ENCODE measurements around the gene NUDT3. TPM values are rescaled to one million over a fixed set of nuclear protein-coding genes. Genes with fewer than 3 reads are reported as not detected.

NUDT3 gene
- total and polyA plus RNA-seq, 9 of the 15 experiments (the other 6 are each of a cell fraction or from before 2014, with no cell fraction given) = 5.4 to 81.2 (median 56.4) TPM

DNA sequence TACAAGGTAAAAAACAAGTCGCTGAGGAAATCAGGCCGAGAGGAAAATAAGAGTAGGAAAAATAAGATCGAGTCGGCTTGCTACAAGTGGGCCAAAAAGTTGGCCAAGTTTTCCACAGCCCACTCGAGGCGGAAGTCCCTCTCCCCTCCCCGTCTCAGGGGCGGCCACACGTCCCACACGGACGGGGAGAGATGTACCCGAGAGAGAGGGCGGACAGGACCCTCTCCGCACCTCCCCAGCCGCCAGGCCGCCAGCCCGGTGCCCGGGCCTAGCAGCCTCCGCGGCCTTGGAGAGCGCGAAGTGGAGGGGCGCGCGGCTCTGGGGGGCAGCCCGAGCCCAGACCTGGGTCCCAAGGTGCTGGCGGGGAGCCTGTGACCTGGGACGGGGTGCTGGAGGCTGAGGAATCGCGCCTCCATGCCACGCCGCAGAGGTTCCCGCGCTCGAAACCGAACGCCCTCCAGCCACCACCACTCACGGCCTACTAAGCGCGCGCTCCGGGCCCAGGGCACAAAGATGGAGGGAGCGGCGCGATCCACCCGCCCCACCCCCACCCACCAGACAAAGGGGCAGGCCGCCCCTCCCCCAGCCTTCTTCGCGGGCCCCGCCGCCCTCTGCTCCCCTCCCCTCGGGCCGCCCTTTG, 157.7 kb downstream of the NUDT3 start (continued):
- TF ChIP-seq, protein P1, sequence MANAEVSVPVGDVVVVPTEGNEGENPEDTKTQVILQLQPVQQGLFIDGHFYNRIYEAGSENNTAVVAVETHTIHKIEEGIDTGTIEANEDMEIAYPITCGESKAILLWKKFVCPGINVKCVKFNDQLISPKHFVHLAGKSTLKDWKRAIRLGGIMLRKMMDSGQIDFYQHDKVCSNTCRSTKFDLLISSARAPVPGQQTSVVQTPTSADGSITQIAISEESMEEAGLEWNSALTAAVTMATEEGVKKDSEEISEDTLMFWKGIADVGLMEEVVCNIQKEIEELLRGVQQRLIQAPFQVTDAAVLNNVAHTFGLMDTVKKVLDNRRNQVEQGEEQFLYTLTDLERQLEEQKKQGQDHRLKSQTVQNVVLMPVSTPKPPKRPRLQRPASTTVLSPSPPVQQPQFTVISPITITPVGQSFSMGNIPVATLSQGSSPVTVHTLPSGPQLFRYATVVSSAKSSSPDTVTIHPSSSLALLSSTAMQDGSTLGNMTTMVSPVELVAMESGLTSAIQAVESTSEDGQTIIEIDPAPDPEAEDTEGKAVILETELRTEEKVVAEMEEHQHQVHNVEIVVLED (CRISPR knock-in tag; IDR thresholded peaks at IDR 0.05) = no peak
- TF ChIP-seq, protein P2, sequence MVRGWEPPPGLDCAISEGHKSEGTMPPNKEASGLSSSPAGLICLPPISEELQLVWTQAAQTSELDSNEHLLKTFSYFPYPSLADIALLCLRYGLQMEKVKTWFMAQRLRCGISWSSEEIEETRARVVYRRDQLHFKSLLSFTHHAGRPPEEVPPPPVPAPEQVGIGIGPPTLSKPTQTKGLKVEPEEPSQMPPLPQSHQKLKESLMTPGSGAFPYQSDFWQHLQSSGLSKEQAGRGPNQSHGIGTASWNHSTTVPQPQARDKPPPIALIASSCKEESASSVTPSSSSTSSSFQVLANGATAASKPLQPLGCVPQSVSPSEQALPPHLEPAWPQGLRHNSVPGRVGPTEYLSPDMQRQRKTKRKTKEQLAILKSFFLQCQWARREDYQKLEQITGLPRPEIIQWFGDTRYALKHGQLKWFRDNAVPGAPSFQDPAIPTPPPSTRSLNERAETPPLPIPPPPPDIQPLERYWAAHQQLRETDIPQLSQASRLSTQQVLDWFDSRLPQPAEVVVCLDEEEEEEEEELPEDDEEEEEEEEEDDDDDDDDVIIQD (CRISPR knock-in tag; IDR thresholded peaks at IDR 0.05) = no peak; the same call in 1 of the 2 replicates
- TF ChIP-seq SRSF9 (IDR thresholded peaks at IDR 0.05; ENCODE audit: borderline replicate concordance, low read depth, low read length) = no peak
- TF ChIP-seq, protein P3, sequence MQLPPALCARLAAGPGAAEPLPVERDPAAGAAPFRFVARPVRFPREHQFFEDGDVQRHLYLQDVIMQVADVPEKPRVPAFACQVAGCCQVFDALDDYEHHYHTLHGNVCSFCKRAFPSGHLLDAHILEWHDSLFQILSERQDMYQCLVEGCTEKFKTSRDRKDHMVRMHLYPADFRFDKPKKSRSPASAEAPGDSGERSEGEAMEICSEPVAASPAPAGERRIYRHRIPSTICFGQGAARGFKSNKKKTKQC (CRISPR knock-in tag; IDR thresholded peaks at IDR 0.05) = no peak
- TF ChIP-seq ERF (CRISPR knock-in tag; IDR thresholded peaks at IDR 0.05) = no peak
- no peak for TF ChIP-seq NRF1 (conservative IDR thresholded peaks at IDR 0.05 in 1 of 2, IDR thresholded peaks at IDR 0.05 in 1 of 2)
- TF ChIP-seq, protein P4, sequence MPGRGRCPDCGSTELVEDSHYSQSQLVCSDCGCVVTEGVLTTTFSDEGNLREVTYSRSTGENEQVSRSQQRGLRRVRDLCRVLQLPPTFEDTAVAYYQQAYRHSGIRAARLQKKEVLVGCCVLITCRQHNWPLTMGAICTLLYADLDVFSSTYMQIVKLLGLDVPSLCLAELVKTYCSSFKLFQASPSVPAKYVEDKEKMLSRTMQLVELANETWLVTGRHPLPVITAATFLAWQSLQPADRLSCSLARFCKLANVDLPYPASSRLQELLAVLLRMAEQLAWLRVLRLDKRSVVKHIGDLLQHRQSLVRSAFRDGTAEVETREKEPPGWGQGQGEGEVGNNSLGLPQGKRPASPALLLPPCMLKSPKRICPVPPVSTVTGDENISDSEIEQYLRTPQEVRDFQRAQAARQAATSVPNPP (IDR thresholded peaks at IDR 0.05; ENCODE audit: borderline replicate concordance, insufficient read depth, insufficient read length) = no peak
- TF ChIP-seq NFATC3 (IDR thresholded peaks at IDR 0.05) = no peak
- TF ChIP-seq SAFB2 (IDR thresholded peaks at IDR 0.05; ENCODE audit: borderline replicate concordance, low read depth, low read length, severe bottlenecking) = no peak
- TF ChIP-seq ZSCAN29 (IDR thresholded peaks at IDR 0.05) = no peak
- TF ChIP-seq ZFPM2 (CRISPR knock-in tag; IDR thresholded peaks at IDR 0.05) = no peak
- TF ChIP-seq, protein P5, sequence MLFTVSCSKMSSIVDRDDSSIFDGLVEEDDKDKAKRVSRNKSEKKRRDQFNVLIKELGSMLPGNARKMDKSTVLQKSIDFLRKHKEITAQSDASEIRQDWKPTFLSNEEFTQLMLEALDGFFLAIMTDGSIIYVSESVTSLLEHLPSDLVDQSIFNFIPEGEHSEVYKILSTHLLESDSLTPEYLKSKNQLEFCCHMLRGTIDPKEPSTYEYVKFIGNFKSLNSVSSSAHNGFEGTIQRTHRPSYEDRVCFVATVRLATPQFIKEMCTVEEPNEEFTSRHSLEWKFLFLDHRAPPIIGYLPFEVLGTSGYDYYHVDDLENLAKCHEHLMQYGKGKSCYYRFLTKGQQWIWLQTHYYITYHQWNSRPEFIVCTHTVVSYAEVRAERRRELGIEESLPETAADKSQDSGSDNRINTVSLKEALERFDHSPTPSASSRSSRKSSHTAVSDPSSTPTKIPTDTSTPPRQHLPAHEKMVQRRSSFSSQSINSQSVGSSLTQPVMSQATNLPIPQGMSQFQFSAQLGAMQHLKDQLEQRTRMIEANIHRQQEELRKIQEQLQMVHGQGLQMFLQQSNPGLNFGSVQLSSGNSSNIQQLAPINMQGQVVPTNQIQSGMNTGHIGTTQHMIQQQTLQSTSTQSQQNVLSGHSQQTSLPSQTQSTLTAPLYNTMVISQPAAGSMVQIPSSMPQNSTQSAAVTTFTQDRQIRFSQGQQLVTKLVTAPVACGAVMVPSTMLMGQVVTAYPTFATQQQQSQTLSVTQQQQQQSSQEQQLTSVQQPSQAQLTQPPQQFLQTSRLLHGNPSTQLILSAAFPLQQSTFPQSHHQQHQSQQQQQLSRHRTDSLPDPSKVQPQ (CRISPR knock-in tag; IDR thresholded peaks at IDR 0.05; ENCODE audit: borderline replicate concordance) = no peak
